Measurements from ENCODE around the gene SUSD4.
A peak's percentile ranks its signal among the peaks of the same experiment; 100 is the strongest.

Gene SUSD4

GRCh38 chr1:223363856-223364684, at the start of gene SUSD4:
Gene SUSD4 (minus strand): TSS chr1:223364176. CDS start chr1:223363425, 751 bp downstream.
- no peak for DNase-seq (ENCODE audit: low read depth)

GRCh38 chr1:223413216-223413615, 49.2 kb upstream of the SUSD4 start:
- TF ChIP-seq CTCF (IDR thresholded peaks at IDR 0.05; ENCODE audit: low read length, missing control alignments) = no peak
- DNase-seq (ENCODE audit: low read depth) = no peak
- H3K4me3 ChIP-seq (replicated peaks; ENCODE audit: low read depth, low read length) = no peak overlapping the region

More at GRCh38 chr1:223363856-223364684, at the start of gene SUSD4:
- no peak within 1 kb of the TSS for H3K4me3 ChIP-seq (replicated peaks; ENCODE audit: low read depth, low read length)
- TF ChIP-seq CTCF (IDR thresholded peaks at IDR 0.05; ENCODE audit: low read length, missing control alignments) = no peak

GRCh38 chr1:223411710-223412109, 47.7 kb upstream of the SUSD4 start:
- TF ChIP-seq CTCF (IDR thresholded peaks at IDR 0.05; ENCODE audit: low read length, missing control alignments) = no peak
- no peak for DNase-seq (ENCODE audit: low read depth)
- no peak overlapping the region for H3K4me3 ChIP-seq (replicated peaks; ENCODE audit: low read depth, low read length)

GRCh38 chr1:223411309-223411708, 47.3 kb upstream of the SUSD4 start:
- H3K4me3 ChIP-seq (replicated peaks; ENCODE audit: low read depth, low read length) = no peak overlapping the region
- no peak for TF ChIP-seq CTCF (IDR thresholded peaks at IDR 0.05; ENCODE audit: low read length, missing control alignments)
- peak; percentile 8 for DNase-seq (ENCODE audit: low read depth)

GRCh38 chr1:223410036-223410435, 46.1 kb upstream of the SUSD4 start:
- H3K4me3 ChIP-seq (replicated peaks; ENCODE audit: low read depth, low read length) = no peak overlapping the region
- TF ChIP-seq CTCF (IDR thresholded peaks at IDR 0.05; ENCODE audit: low read length, missing control alignments) = no peak
- no peak for DNase-seq (ENCODE audit: low read depth)

GRCh38 chr1:223405507-223405906, 41.5 kb upstream of the SUSD4 start:
- no peak for TF ChIP-seq CTCF (IDR thresholded peaks at IDR 0.05; ENCODE audit: low read length, missing control alignments)
- no peak overlapping the region for H3K4me3 ChIP-seq (replicated peaks; ENCODE audit: low read depth, low read length)
- no peak for DNase-seq (ENCODE audit: low read depth)

Data from fibroblast of pulmonary artery (primary cell).